ENCODE data around the gene PSMA5. TPM values are rescaled to one million over a fixed set of nuclear protein-coding genes. Genes with fewer than 3 reads are reported as not detected.
"Not testable (repeated sequence)": the region's sequence is repeated elsewhere in the genome, so short reads cannot be mapped to it uniquely, and the experiment has no call there.

The PSMA5 gene
- total and polyA plus RNA-seq, 5 experiments from 2014 or later = 71.1 to 93.9 (median 74.5) TPM

GRCh38 chr1:109389638-109390341 is 36.5 kb downstream of the PSMA5 start:
- DNase-seq = no peak
- no peak overlapping the region for H3K4me3 Mint-ChIP-seq
- peaks cover 0 to 18% (median 0%) of the 10 kb centered on the region in 4 donors for H3K4me1 Mint-ChIP-seq
- H3K27ac Mint-ChIP-seq = no peak overlapping the region
- peaks cover 0 to 2% (median 0%) of the 10 kb centered on the region in 3 donors for H3K36me3 Mint-ChIP-seq
- no peak for ATAC-seq
- POLR2A ChIA-PET = interaction anchor here (0.7 to 1.2 kb wide), 2 partner anchors 9 to 358 kb away, joined by 3 read pairs; no protein-coding TSS in a partner anchor
- H3K27me3 Mint-ChIP-seq = peaks cover 22 to 49% (median 35%) of the 10 kb centered on the region in 5 donors
- H3K9me3 Mint-ChIP-seq = no peaks in the 10 kb centered on the region

DNA sequence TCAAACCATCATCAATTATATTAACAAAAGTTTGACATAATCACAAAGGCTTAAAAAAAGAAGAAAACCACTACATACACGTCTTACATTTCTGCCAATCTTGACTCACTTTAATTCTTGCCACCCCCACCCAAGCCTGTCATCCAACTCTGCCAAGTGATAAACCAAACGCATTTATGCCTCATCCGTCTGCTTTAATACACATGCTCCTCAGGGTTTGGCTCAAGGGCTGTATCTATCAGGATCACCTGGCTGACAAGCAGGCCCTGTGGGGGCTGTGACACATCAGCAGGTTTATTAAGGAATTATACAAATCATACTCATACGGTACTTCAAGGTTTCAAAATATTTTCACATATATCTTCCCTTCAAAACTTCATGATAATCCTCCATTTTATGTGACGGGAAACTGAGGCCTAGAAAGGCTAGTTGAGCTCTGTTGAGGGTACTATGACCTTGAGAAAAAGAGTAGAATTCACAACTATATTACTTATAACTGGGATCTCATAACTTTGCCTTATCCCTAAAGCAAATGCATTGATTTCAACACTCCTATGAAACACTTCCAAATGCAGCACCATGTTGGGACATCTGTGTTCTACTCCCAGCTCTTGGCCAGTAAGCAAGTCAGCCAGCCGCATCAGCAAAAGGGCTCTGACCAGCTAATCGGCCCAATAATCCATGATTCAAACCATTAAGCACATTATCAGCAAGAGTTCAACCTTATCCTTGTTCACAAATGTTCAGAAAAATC is 37.2 kb downstream of the PSMA5 start:
- no peak overlapping the region for H3K27ac Mint-ChIP-seq
- peaks cover 0 to 18% (median 0%) of the 10 kb centered on the region in 4 donors for H3K4me1 Mint-ChIP-seq
- H3K36me3 Mint-ChIP-seq = peaks cover 0 to 2% (median 0%) of the 10 kb centered on the region in 3 donors
- no peak for DNase-seq
- H3K27me3 Mint-ChIP-seq = peaks cover 18 to 42% (median 29%) of the 10 kb centered on the region in 5 donors
- ATAC-seq = no peak
- H3K4me3 Mint-ChIP-seq = no peak overlapping the region
- POLR2A ChIA-PET = interaction anchor here (0.7 to 1.2 kb wide), 2 partner anchors 10 to 358 kb away, joined by 3 read pairs; no protein-coding TSS in a partner anchor
- H3K9me3 Mint-ChIP-seq = no peaks in the 10 kb centered on the region

- POLR2A ChIA-PET = no interaction called here
- H3K27me3 Mint-ChIP-seq = peaks cover 18 to 34% (median 29%) of the 10 kb centered on the region in 5 donors
- no peaks in the 10 kb centered on the region for H3K9me3 Mint-ChIP-seq
- H3K4me1 Mint-ChIP-seq = peaks cover 0 to 18% (median 0%) of the 10 kb centered on the region in 4 donors
- no peak overlapping the region for H3K4me3 Mint-ChIP-seq
- peaks cover 0 to 2% (median 0%) of the 10 kb centered on the region in 3 donors for H3K36me3 Mint-ChIP-seq
- H3K27ac Mint-ChIP-seq = no peak overlapping the region
- DNase-seq (no peak), ATAC-seq (no peak)
Observed at GRCh38 chr1:109388208-109388711, 38.0 kb downstream of the PSMA5 start.

GRCh38 chr1:109386054-109386717 is 40.1 kb downstream of the PSMA5 start:
- POLR2A ChIA-PET = interaction anchor here (1.0 kb wide), 1 partner anchor 13 kb away, joined by 3 read pairs; no protein-coding TSS in a partner anchor
- DNase-seq (no peak), ATAC-seq (no peak)
- no peaks in the 10 kb centered on the region for H3K9me3 Mint-ChIP-seq
- peak overlapping the region in 1 of 10 donors; percentile 72 for H3K27ac Mint-ChIP-seq
- H3K4me1 Mint-ChIP-seq = peaks cover 0 to 4% (median 0%) of the 10 kb centered on the region in 4 donors
- peaks cover 0 to 2% (median 0%) of the 10 kb centered on the region in 3 donors for H3K36me3 Mint-ChIP-seq
- no peak overlapping the region for H3K4me3 Mint-ChIP-seq
- H3K27me3 Mint-ChIP-seq = peaks cover 7 to 24% (median 17%) of the 10 kb centered on the region in 5 donors

DNA sequence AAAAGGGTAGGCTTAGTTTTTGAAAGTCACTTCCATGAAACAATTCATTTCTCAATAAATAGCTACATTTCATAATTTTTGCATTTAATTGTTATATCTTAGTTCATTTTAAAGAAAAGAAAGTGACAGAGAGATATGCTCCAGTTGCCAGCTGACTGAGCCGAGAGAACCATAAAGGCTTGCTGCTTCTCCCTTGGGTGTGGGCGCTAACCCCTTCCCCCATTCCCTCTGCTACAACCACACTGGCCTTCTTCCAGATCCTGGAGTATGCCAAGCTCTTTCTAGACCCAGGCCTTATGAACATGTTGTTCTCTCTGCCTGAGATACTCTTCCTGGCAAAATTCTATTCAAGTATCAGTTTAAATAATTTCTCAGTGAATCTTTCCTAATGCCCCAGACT is 40.8 kb downstream of the PSMA5 start:
- no peaks in the 10 kb centered on the region for H3K9me3 Mint-ChIP-seq
- no peak overlapping the region for H3K27ac Mint-ChIP-seq
- ATAC-seq = no peak
- H3K4me3 Mint-ChIP-seq = no peak overlapping the region
- no peak for DNase-seq
- POLR2A ChIA-PET = no interaction called here
- peaks cover 7 to 20% (median 17%) of the 10 kb centered on the region in 5 donors for H3K27me3 Mint-ChIP-seq
- H3K36me3 Mint-ChIP-seq = peaks cover 0 to 2% (median 0%) of the 10 kb centered on the region in 3 donors
- peaks cover 0 to 3% (median 0%) of the 10 kb centered on the region in 4 donors for H3K4me1 Mint-ChIP-seq

- Mint-ChIP-seq H3K36me3 (no peaks in the 10 kb centered on the region), H3K9me3 (no peaks in the 10 kb centered on the region), H3K27ac (no peak overlapping the region), H3K27me3 (peaks cover 0 to 11% (median 4%) of the 10 kb centered on the region in 5 donors), H3K4me3 (no peak overlapping the region), H3K4me1 (no peaks in the 10 kb centered on the region)
- DNase-seq (no peak), ATAC-seq (no peak)
- POLR2A ChIA-PET = no interaction called here
Observed at GRCh38 chr1:109383854-109384253, 42.4 kb downstream of the PSMA5 start.

GRCh38 chr1:109383087-109383779 is 43.0 kb downstream of the PSMA5 start:
- no peaks in the 10 kb centered on the region for H3K9me3 Mint-ChIP-seq
- POLR2A ChIA-PET = no interaction called here

DNA sequence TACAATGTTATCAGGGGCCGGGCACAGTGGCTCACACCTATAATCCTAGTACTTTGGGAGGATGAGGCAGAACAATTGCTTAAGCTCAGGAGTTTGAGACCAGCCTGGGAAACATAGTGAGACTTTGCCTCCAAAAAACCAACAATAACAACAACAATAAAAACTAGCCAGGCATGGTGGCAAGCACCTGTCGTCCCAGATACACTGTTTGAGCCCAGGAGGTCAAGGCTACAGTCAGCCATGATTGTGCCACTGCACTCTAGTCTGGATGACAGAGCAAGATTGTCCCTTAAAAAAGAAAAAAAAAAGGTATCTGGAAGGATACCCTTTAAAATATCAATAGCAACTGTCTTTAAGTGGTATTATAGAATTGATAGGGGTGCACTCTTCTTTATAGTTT is 44.7 kb downstream of the PSMA5 start:
- DNase-seq (no peak), ATAC-seq (no peak)
- peaks cover 0 to 3% (median 0%) of the 10 kb centered on the region in 5 donors for H3K27me3 Mint-ChIP-seq
- no peak overlapping the region for H3K4me3 Mint-ChIP-seq
- no peaks in the 10 kb centered on the region for H3K36me3 Mint-ChIP-seq
- no peaks in the 10 kb centered on the region for H3K9me3 Mint-ChIP-seq
- POLR2A ChIA-PET = no interaction called here
- H3K27ac Mint-ChIP-seq = no peak overlapping the region
- no peaks in the 10 kb centered on the region for H3K4me1 Mint-ChIP-seq

More at GRCh38 chr1:109383087-109383779, 43.0 kb downstream of the PSMA5 start:
- Mint-ChIP-seq H3K27me3 (peaks cover 0 to 8% (median 0%) of the 10 kb centered on the region in 5 donors), H3K36me3 (no peaks in the 10 kb centered on the region), H3K4me3 (no peak overlapping the region), H3K4me1 (no peaks in the 10 kb centered on the region), H3K27ac (no peak overlapping the region)
- ATAC-seq (no peak), DNase-seq (no peak)

DNA sequence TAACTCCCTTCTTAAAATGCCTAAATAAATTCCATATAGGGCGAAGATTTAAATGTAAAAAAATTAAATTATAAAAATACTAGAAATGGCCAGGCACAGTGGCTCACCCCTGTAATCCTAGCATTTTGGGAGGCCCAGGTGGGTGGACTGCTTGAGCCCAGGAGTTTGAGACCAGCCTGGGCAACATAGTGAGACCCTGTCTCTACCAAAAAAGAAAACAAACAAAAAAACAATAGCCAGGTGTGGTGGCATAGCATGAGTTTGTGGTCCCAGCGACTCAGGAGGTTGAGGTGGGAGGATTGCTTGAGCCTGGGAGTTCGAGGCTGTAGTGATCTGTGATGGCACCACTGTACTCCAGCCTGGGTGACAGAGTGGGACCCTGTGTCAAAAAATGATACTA is 46.3 kb downstream of the PSMA5 start:
- Mint-ChIP-seq H3K36me3 (no peaks in the 10 kb centered on the region), H3K4me3 (no peak overlapping the region), H3K27me3 (peaks cover 0 to 2% (median 0%) of the 10 kb centered on the region in 5 donors), H3K4me1 (no peaks in the 10 kb centered on the region), H3K9me3 (no peaks in the 10 kb centered on the region), H3K27ac (no peak overlapping the region)
- POLR2A ChIA-PET = interaction anchor here (1.3 kb wide), 1 partner anchor 11 kb away, joined by 3 read pairs; no protein-coding TSS in a partner anchor
- DNase-seq (no peak), ATAC-seq (no peak)

DNA sequence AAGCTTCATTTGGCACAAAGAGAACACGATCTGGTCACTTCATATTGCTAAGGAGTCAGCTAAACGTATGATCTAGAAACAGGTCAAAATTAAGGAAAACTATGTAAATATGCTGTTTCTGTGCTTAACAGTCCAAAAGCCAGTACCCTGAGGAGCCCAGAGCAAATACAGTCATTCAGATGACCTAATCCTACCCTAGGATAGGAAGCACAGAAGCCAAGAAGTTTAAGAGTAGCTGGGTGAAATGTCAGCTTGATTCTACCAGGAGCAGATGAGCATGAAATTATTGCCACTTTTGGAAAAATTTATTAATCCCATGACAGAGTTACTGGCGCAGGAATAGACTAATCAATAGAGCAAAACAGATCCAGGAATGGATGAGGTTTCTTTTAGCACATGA is 46.8 kb downstream of the PSMA5 start:
- POLR2A ChIA-PET = interaction anchor here (1.3 kb wide), 1 partner anchor 12 kb away, joined by 3 read pairs; no protein-coding TSS in a partner anchor
- H3K27me3 Mint-ChIP-seq = peaks cover 0 to 4% (median 0%) of the 10 kb centered on the region in 5 donors
- DNase-seq = no peak
- ATAC-seq = no peak
- H3K36me3 Mint-ChIP-seq = no peaks in the 10 kb centered on the region
- H3K9me3 Mint-ChIP-seq = no peaks in the 10 kb centered on the region
- H3K4me1 Mint-ChIP-seq = no peaks in the 10 kb centered on the region
- H3K27ac Mint-ChIP-seq = no peak overlapping the region
- no peak overlapping the region for H3K4me3 Mint-ChIP-seq

- Mint-ChIP-seq H3K27ac (no peak overlapping the region), H3K4me1 (peaks cover 0 to 3% (median 0%) of the 10 kb centered on the region in 4 donors), H3K36me3 (no peaks in the 10 kb centered on the region), H3K9me3 (no peaks in the 10 kb centered on the region), H3K4me3 (no peak overlapping the region), H3K27me3 (peaks cover 0 to 4% (median 0%) of the 10 kb centered on the region in 5 donors)
- ATAC-seq (no peak), DNase-seq (no peak)
- POLR2A ChIA-PET = no interaction called here
Observed at GRCh38 chr1:109377698-109378097, 48.5 kb downstream of the PSMA5 start.

- H3K27ac Mint-ChIP-seq, ATAC-seq, H3K36me3 Mint-ChIP-seq, H3K9me3 Mint-ChIP-seq, POLR2A ChIA-PET, DNase-seq, H3K4me3 Mint-ChIP-seq: not testable (repeated sequence)
- peaks cover 4 to 16% (median 10%) of the 10 kb centered on the region in 4 donors for H3K4me1 Mint-ChIP-seq
- H3K27me3 Mint-ChIP-seq = peaks cover 0 to 18% (median 4%) of the 10 kb centered on the region in 5 donors
Observed at GRCh38 chr1:109373696-109374095, 52.6 kb downstream of the PSMA5 start.

Data from naive thymus-derived CD8-positive, alpha-beta T cell (primary cell).